ENCODE results near the gene KCTD8.

KCTD8 gene

GRCh38 chr4:44160776-44161367, 287.7 kb downstream of the KCTD8 start:
- DNase-seq: no peak

- DNase-seq: no peak
Observed at GRCh38 chr4:44159991-44160390, 288.6 kb downstream of the KCTD8 start.

GRCh38 chr4:44157611-44158277, 290.9 kb downstream of the KCTD8 start:
- no peak for DNase-seq

- DNase-seq: no peak
Observed at GRCh38 chr4:44150091-44150576, 298.5 kb downstream of the KCTD8 start.

GRCh38 chr4:44149282-44149681, 299.3 kb downstream of the KCTD8 start:
- no peak for DNase-seq

GRCh38 chr4:44147571-44148075, 301.0 kb downstream of the KCTD8 start:
- no peak for DNase-seq

GRCh38 chr4:44146516-44146915, 302.1 kb downstream of the KCTD8 start:
- no peak for DNase-seq

GRCh38 chr4:44145868-44146267, 302.7 kb downstream of the KCTD8 start:
- no peak for DNase-seq

- no peak for DNase-seq
Observed at GRCh38 chr4:44132526-44132925, 316.1 kb downstream of the KCTD8 start.

Data from NCI-H524 treated with DMSO at 0.1 percent for 48 hours (cell line).